ENCODE results near the gene SENP3. TPM values are rescaled to one million over a fixed set of nuclear protein-coding genes. Genes with fewer than 3 reads are reported as not detected.
"Not testable (repeated sequence)": the region's sequence is repeated elsewhere in the genome, so short reads cannot be mapped to it uniquely, and the experiment has no call there.

Gene SENP3
- total and polyA plus RNA-seq, 8 donors, result 14.7 to 33.1 (median 17.2) TPM

DNA sequence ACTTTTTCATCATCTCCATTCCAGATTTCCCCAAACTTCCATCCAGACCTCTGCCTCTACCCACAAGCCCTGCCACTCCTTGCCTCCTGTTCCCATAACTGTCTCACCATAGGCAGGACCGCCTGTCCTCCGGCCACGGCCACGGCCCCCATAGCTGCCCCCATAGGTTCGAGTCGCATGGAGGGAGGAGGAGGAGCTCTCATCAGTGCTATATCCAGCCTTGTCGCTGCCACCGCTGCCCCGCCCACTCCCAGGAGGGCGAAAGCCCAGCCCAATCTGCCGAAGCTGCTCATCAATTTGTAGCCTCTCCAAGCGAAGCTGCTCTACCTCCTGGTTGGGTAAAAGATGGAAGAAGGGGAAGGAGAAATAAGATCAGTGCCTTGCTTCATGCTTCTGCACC, 31.6 kb downstream of the SENP3 start:
- Histone ChIP-seq H3K27me3 (no peaks in the 10 kb centered on the region), H3K27ac (no peak overlapping the region), H3K36me3 (peaks cover 0 to 62% (median 21%) of the 10 kb centered on the region in 3 donors), H3K4me3 (no peak overlapping the region), H3K9me3 (no peaks in the 10 kb centered on the region), H3K4me1 (peaks cover 0 to 3% (median 0%) of the 10 kb centered on the region in 3 donors)
- DNase-seq, result no peak
- no peak for FAIRE-seq
- intact Hi-C loops (cut with DNase I), result no loop called here
- TF ChIP-seq, protein P1, sequence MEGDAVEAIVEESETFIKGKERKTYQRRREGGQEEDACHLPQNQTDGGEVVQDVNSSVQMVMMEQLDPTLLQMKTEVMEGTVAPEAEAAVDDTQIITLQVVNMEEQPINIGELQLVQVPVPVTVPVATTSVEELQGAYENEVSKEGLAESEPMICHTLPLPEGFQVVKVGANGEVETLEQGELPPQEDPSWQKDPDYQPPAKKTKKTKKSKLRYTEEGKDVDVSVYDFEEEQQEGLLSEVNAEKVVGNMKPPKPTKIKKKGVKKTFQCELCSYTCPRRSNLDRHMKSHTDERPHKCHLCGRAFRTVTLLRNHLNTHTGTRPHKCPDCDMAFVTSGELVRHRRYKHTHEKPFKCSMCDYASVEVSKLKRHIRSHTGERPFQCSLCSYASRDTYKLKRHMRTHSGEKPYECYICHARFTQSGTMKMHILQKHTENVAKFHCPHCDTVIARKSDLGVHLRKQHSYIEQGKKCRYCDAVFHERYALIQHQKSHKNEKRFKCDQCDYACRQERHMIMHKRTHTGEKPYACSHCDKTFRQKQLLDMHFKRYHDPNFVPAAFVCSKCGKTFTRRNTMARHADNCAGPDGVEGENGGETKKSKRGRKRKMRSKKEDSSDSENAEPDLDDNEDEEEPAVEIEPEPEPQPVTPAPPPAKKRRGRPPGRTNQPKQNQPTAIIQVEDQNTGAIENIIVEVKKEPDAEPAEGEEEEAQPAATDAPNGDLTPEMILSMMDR (IDR thresholded peaks at IDR 0.05), result no peak
- no peak for ATAC-seq
- 85 to 91% methylated on average over 12 of the region's 12 CpGs for WGBS, 2 donors

DNA sequence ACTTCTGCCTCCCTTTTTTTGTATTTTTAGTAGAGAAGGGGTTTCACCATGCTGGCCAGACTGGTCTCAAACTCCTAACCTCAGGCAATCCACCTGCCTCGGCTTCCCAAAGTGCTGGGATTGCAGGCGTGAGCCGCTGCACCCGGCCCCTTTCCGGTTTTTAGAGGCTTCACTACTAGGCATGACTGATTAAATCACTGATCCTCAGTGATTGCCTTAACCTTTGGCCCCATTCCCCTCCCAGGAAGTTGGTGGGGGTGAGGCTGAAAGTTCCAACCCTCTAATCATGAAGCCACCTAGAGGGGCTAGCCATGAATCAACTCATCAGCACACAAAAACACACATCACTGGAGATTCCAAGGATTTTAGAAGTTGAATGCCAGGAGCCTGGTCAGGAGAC, 35.8 kb downstream of the SENP3 start:
- ATAC-seq; H3K9me3 ChIP-seq; H3K27me3 ChIP-seq; DNase-seq; H3K27ac ChIP-seq; intact Hi-C loops (cut with DNase I); H3K4me1 ChIP-seq; H3K4me3 ChIP-seq: not testable (repeated sequence)
- peak; percentile 56 for FAIRE-seq
- H3K36me3 ChIP-seq, result peaks cover 0 to 89% (median 51%) of the 10 kb centered on the region in 3 donors
- WGBS, 2 donors, result 76% methylated on average over 5 of the region's 5 CpGs

GRCh38 chr17:7606280-7606679, 44.6 kb downstream of the SENP3 start:
- no peak overlapping the region for H3K4me3 ChIP-seq
- ATAC-seq (no peak), DNase-seq (no peak), FAIRE-seq (no peak)
- TF ChIP-seq, protein P1 (IDR thresholded peaks at IDR 0.05), result no peak
- H3K9me3 ChIP-seq, result no peaks in the 10 kb centered on the region
- intact Hi-C loops (cut with DNase I), result no loop called here
- H3K27me3 ChIP-seq, result no peaks in the 10 kb centered on the region
- H3K27ac ChIP-seq, result no peak overlapping the region
- peaks cover 0 to 28% (median 16%) of the 10 kb centered on the region in 3 donors for H3K36me3 ChIP-seq
- WGBS, 2 donors, result 96 to 97% methylated on average over 4 of the region's 4 CpGs
- peaks cover 0 to under 1% (median 0%) of the 10 kb centered on the region in 3 donors for H3K4me1 ChIP-seq

DNA sequence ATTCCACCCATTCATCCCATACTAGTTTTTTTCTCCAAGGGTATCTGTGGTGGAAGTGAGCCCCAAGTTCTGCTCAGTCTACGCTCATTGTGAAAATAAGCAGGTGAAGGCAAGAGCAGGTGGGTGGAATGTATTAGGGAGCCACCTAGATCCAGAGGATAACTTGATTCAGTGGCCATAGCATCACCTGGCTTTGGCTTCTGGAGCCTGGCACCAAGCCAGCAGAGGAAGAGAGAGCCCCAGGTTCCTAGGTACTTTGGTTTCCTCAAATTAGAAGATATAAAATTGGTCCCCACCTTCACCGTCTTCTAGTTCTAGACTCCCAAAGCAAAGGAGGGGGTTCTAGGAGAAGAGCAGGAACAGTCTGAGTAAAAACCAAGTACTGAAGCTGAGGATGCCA, 48.9 kb downstream of the SENP3 start:
- Histone ChIP-seq H3K36me3 (no peaks in the 10 kb centered on the region), H3K9me3 (no peaks in the 10 kb centered on the region), H3K27ac (no peak overlapping the region), H3K4me3 (no peak overlapping the region), H3K4me1 (peaks cover 10 to 23% (median 19%) of the 10 kb centered on the region in 3 donors), H3K27me3 (no peaks in the 10 kb centered on the region)
- WGBS, 2 donors, result 96 to 99% methylated on average over 2 of the region's 2 CpGs
- FAIRE-seq, result no peak
- intact Hi-C loops (cut with DNase I), result no loop called here
- no peak for ATAC-seq
- peak in 1 of 6 donors; percentile 15 for DNase-seq
- TF ChIP-seq, protein P1 (IDR thresholded peaks at IDR 0.05), result no peak

GRCh38 chr17:7611635-7612293, 50.0 kb downstream of the SENP3 start:
- no peaks in the 10 kb centered on the region for H3K9me3 ChIP-seq
- FAIRE-seq, result no peak
- TF ChIP-seq, protein P1 (IDR thresholded peaks at IDR 0.05), result no peak
- peaks cover 10 to 23% (median 19%) of the 10 kb centered on the region in 3 donors for H3K4me1 ChIP-seq
- intact Hi-C loops (cut with DNase I), result no loop called here
- no peak for ATAC-seq
- no peak overlapping the region for H3K4me3 ChIP-seq
- WGBS, 2 donors, result 28 to 32% methylated on average over 3 of the region's 3 CpGs
- no peak for DNase-seq
- no peaks in the 10 kb centered on the region for H3K36me3 ChIP-seq
- no peaks in the 10 kb centered on the region for H3K27me3 ChIP-seq
- no peak overlapping the region for H3K27ac ChIP-seq

Measured in pancreas (tissue), 10 donors.